HG03196 (cell line): ENCODE results near the gene SBSN.

Experiments
- ATAC-seq: cut with Tn5 transposase; IDR thresholded peaks from one replicate; pipeline ENCODE4 v1.9.1; 2021; ENCODE audit not compliant: unreplicated experiment

The SBSN gene

DNA sequence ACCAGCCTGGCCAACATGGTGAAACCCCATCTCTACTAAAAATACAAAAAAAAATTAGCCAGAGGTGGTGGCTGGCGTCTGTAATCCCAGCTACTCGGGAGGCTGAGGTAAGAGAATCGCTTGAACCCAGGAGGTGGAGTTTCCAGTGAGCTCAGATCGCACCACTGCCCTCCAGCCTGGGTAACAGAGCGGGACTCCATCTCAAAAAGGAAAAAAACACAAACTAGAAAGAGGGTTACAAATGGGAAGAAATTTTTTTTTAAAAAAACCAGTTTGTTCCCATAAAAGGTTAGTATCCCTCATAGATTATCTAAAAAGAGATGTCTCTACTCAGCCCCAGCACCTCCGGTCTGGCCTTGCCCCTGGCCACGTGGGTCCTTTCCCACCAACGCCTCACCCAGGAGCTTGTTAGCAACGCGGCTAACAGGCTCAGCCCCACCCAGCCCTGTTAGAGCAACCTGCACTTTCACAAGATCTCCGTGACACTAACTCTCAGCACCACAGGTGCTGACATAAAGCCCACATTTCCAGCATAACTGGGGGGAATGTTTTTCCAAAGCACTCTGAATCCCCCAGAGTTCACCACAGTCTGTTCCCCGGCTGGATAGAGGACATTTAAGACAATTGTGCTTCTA, 19.0 kb downstream of the SBSN start:
- no peak for ATAC-seq

DNA sequence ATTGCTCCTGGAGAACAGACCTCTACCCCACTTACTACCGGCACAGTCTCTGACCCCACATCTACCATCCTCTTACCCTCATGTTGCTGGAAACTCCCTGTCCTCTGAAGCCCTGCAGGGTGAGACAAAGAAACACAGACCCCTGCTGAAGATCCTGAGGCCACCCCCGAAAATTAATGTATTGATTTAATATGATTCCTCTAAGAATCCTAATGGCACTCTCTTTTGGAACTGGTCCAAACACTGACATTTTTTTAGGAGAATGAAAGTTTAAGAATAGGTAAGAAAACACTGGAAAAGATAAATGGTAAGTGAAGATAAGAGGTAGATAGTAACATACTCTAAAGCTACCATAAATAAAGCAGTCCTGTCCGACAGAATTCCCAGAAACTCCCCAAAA, 20.0 kb downstream of the SBSN start:
- ATAC-seq = no peak

DNA sequence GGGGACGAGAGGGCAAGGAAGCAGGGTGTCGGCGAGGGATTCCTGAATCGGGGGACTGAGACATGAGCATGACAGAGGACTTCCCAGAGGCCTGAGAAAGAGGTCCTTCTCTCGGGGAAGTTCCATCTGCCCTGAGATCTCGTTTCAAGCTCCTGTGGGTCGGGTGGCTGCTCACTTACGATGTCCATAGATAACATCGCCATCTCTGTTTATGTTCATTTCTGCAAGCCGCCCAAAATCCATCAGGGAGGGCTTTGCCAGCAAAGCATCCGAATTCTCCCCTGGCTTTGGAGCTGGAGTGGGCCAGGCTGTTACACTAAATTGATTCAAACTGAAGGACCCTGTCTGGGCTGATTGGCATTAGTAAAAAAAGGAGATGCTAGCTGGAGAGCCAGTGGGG, 20.6 kb downstream of the SBSN start:
- ATAC-seq = no peak

DNA sequence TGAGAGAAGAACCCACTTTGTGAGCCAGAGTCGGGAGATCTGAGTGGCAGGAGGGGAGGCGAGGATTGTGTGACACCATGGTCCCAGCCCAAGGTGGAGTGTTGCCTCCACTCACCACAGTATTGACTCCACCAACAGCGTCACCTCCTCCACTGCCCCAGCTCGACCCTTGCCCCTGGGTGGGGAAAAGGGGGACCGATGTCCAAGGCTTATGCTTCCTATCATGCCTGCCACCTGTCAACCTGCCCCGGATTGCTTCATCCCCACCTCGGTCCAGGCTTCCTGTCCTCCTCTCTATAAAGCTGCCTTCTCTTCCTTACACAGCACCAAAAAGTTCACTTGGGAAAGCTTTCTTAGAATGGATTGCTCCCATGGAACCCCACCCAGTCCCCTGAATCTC, 22.1 kb downstream of the SBSN start:
- ATAC-seq = no peak

DNA sequence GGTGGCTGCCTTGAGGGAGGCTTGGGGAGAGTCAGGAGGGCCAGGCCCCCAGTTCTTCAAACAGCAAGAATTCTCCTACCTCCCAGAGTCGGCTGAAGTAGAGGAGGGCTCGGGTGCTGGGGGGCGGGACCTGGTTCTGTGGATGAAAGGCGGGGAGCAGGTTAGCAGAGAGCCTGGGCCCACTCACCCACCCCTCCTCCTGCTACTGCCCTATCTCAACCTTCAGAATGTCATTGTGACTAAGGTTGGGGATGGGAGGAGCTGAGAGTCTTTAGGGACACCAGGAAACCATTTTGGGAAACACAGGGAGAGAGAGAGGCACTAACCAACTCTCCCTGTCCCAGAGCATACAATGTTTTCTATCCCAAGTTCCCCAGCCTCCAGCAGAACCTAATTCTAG, 25.4 kb downstream of the SBSN start:
- no peak for ATAC-seq

DNA sequence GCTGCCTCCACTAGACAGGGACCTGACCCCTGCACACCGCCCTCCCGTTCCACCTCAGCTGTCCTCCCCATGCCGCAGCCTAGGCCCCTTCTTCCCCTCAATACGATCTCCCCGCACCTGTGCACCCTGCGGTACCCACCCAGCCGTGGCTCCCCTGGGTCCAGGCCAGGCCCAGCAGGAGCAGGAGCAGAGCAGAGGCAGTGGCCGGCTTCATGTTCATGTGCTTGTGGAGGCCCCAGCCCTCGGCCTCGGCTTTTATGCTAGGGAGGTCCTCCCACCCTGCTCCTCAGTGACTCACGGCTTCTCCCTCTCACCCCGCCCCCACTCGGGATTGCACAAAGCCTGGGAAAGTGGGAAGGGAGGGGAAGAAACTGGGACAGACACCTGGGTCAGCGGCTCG, 26.4 kb downstream of the SBSN start:
- no peak for ATAC-seq

DNA sequence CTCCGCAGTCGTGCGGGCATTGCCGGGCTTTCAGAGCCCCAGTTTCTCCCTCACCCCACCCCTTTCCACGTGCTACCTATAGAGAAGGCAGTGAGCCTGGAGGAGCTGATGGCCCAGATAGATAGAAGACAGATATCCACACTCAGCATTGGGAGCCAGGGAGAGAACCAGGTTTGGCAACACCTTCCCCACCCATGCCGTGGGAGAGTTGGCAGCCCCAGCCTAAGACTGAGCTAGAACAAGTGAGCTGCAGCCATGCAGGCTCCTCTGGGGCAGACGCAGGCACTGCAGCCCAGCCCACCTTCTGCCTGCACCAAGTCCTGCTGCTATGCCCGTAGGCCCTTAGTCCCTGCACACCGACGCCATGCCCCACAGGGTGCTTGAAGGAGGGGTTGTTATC, 27.5 kb downstream of the SBSN start:
- no peak for ATAC-seq

DNA sequence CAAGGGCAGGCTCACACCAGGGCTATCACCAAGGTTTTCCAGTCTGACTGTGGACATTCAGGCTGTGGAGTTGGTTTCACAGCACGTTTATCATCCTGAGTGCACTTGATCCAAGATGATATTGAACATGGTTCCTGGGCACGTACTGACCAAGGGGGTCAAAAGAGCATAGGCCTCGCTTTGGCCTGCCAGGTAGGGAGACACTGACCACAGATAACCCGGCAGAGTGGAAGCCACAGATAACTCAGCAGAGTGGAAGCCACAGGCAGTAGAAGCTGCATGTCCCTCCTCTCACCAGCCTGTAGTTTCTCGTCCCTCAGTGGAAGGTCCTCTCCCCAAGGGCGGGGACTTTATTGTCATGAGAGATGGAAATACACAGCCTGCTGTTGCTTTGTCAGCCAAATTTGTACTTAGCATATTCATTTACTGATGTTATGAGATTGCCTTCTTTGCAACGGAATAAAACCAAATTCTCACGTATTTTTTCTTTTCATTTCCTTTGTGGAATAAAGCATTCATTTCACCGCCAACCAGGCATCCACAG, 29.1 kb downstream of the SBSN start:
- ATAC-seq = no peak

DNA sequence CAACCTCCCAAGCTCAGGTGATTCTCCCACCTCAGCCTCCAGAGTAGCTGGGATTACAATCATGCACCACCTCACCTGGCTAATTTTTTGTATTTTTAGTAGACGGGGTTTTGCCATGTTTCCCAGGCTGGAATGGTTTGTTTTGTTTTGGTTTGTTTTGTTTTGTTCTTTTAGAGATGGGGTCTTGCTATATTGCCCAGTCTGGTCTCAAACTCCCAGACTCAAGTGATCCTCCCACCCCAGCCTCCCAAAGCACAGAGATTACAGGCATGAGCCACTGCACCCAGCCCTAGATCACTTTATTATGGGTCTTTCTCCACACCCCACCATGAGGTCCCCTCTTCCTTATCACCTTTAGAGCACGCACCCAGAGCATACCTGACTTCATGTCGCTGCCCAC, 29.9 kb downstream of the SBSN start:
- ATAC-seq = no peak

DNA sequence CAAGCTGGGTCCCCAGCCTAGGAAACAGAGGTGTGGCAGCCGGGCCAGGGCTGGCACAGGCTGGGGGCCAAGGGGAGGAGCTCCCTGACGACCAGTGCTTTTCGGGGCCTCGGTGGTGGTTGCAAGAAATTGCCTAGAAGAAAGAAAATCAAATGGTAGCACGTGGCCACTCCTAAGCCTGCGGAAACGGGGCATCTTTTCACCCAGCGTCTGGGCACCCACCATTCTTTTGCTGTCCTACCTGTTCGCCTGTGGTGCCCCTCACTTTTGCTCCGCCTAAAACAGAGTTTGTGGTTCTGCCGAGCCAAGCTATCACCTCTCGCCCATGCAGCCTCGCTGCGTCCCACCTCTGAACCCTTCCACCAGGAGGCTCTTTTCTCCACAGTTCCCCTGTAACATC, 30.7 kb downstream of the SBSN start:
- no peak for ATAC-seq

DNA sequence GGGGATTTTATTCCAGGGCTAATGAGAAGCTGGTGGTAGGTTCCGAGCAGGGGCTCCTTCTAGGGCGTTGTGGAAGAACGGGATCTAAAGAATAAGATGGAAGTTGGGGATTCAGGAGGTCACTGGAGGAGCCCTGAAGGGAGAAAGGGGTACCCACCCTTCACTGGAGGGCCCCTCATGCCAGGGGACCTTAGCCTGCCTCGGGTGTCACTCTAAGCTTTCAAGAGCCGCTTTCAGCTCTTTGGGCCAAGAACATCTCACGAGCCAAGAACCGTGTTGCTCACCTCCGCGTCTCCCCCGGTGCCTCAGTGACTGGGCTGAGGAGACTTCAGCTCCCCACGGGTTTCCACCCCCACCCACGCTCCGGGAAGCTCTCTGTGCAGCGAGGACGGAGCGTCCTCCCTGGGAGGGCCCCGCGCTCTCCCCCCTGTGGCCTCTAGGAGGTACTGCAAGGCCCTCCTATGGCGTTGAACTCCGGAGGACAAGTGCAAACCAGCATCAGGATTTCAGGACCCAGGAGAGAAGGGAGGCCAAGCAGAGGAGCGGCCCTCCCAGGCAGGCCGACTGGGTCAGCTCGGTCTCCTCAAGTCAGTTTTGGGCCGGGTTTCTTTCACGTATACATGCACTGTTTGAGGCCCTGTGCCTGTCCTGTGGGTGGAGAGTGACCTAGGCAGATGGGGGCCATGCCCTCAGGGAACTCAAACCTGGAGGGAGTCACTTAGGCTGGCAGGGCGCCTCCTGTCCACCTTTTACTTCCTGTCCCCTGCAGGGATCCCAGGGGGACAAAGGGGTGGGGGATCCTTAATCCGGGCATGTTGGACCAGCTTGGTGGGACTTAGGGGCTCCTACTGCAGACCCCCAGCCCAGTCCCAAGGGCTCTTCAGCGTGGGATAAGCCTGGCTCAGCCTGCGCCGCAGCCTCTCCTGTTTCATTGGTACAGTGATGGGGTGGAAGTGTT, 32.7 kb downstream of the SBSN start:
- no peak for ATAC-seq

DNA sequence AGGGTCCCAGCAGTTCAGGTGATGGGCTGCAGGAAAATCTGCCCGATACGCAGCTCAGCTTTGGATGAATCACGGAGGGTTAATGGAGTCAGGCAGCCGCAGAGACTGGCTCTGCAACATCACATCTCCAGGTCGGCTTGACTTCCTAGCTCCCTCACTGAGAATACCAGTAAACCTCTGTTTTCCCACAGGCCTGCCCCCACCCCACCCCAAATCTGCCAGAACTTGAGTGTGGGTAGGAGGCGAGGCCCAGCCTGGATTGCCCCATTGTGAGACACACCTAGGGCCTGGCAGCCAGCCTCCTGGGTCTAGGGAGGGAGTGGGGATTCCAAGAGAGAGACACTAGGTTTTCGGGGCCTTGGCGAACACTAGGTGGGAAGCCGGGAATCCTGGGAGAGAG, 34.1 kb downstream of the SBSN start:
- no peak for ATAC-seq

DNA sequence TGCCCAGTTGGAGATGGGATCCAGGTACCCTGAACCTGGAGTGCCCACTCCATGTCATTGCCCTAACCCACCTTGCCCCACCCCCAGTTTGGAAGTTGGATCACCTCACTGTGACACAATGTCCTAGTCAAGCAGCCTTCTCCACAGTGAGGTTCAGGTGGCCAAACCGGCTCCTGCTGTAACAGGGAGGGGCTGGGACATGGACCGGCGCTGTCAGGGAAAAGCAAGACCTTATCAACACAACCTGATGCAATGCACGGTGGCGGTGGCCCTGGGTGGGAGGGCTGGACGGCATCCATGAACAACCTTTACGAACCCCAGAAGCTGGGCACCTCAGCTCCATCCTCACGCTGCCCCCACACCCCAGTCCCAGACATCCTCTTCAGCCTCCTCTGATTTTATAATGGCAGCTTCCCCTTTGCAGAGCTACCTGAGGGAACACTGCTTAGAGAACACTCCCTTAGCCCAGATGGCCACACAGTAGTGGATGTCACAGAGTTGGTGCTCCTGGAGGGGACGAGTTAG, 36.2 kb downstream of the SBSN start:
- no peak for ATAC-seq

DNA sequence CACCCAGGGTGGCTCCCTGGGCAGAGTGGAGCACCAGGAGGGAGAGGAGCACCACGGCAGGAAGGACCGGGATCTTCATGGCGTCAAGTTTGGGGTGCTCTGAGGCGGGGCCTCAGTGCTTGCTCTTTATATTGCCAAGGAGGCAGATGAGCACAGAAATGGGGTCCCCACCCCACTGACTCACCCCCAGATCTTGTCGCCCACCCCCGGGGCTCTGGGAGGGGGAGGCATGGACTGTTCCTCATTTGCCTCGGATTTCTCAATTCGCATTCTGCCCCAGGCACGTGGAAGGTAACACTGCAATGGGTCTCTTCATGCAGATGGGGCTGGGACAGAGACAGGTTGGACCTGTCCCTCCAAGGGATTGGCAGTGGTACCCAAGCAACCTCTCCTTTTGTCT, 37.7 kb downstream of the SBSN start, which contains the start of gene KRTDAP:
Gene KRTDAP, minus strand, starts transcription at position 101 of the 400 bp plus-strand sequence. Its CDS starts 22 bp downstream, at position 79.
- no peak for ATAC-seq

DNA sequence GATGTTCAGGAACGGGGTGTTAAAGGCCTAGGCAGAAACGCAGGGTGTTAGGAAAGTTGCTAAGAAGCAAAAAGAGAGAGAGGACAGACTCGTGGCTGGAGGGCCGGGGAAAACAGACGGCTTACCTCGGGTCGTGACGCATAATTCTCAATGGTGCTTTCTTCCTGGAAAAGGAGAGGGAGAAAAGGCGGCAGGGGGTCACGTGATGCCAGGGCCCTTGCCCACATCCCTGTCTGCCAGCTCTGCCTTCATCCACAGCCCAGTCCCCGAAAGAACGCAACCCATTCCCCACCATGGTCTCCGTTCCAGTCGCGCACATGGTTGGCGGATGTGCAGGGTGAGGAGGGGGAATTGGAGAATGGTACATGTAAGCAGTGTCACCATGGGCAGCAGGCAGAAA, 39.4 kb downstream of the SBSN start:
- no peak for ATAC-seq

DNA sequence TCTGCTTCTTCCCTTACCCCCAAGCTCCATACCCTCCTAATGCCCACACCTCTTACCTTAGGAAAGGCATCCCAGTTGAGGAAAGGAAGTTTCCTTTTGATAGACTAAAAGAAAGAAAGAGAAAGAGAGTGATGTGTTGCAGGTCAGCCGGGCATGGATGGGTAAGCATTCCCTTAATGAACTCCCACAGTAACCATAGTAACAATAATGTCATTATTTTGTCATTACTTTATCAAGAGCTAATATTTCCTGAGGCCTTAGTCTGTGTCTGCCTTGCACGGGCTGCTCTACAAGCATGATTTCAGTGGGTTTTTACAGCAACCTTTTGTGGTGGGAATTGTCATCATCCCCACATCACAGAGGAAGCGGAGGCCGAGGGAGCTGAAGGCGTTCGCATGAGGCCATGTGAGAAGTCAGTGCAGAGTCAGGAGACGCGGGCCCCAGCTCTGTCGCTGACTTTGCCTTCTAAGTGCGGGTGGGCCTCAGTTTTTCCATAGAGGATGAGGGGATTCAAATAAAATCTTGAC, 40.4 kb downstream of the SBSN start:
- ATAC-seq = no peak

DNA sequence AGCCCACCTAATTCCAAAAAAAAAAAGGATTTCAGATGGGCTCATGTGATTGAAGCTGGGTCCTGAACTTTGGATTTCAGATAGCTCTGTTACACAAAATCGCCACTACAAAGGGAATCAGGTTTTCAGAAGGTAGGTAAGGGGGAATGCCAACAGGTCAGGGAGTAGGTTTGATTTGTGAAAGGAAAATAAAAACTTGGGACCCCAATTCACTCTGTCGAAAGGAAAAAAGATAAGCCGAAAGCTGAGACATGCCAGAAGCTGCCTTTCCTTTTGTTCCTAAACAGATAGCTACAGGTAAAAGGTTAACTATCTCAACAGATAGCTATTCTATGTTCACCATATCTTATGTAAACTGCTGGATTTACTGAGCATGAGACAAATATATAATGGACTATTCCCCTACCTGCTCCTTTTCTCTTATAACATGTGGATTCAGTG, 41.8 kb downstream of the SBSN start:
- ATAC-seq = no peak

DNA sequence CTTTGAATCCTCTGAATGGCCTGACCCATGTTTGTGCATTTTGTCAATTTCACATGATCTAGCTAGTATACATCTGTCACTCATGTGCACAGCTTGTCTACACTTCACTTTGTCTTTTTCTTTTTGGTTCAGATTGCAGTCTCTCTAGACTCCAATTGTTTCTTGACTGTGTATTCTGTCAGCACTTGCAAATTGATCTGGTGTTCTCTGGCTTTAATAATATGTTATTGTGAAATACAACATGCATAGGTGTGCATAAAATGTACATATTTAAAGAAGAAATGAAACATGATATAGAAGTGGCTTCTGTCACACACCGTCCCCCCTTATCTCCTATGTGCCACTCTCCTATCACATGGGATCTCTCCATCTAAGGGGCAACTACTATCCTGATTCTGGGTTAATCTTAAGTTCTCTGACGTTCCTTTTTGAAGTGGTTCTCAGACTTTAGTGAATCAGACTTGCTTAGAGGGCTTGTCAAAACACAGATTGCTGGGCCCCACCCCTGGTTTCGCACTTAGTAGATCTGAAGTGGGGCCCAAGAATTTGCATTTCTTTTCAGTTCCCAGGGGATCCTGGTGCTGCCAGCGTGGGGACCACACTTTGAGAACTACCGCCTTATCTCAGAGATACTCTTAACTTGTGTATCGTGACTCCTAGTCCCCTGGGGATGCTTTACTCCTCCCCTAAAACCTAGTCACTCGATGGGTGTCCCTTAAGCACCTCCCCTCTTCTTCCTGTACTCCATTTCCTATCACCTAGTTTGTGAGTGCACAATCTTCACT, 43.7 kb downstream of the SBSN start:
- ATAC-seq = peak; percentile 84

DNA sequence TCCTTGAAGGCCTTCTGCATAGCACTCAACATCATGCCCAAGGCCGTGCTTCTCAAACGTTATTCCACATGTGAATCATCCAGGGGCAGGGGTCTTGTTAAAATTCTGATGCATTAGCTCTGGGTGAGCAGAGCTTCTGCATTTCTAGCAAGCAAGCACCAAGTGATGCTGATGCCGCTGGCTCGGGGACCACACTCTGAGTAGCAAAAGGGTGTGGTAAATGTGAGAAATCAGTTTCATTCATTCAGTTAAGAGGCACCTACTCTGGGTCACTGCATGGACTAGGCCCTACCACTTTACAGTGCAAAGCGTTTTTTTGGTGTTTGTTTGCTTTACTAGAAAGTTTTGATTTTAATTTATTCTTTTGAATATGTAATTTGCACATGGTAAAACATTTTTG, 45.0 kb downstream of the SBSN start:
- ATAC-seq = no peak

DNA sequence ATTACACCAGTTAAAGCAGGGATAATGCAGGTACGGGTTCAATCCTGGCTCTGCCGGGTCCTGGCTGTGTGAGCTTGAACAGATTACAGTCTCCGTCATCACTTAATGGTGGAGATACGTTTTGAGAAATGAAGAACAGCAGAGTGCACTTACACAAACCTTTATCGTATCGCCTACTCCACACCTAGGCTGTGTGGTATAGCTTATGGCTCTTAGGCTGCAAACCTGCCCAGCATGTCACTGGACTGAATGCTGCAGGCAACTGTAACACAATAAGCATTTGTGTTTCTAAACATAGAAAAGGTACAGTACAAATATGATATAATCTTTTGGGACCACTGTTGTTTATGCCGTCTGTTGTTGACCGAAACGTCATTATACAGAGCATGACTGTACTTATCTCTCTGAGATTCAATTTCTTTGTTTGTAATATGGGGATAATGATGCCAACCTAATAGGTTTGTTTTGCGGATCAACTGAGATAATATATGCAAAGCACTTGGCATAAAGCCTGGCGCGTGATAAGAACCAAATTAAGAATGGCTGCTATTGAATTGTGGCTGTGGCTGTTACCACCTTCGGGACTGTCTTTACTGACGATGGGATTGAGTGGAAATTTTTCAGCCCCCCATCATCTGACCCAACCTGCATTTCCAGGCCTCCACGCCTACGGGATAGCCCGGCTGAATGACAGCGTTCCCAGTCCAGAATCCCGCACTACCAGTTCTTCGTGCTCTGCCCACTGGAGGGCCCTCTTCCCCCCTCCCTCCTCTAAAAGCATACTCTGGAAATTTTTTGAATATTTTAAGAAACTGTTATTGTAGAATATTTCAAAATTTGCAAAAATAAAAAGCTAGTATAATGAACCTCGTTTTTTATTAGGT, 49.1 kb downstream of the SBSN start:
- no peak for ATAC-seq
